Erythroblast (primary cell): ENCODE measurements around the gene UBA52.

Experiments used
- GATA1 ChIP-seq: IDR thresholded peaks from 2 replicates; pipeline ENCODE4 v1.6.1; 2011; ENCODE audit warnings: low read depth, mild to moderate bottlenecking, control low read depth, low read length, moderate library complexity
- POLR2A ChIP-seq: IDR thresholded peaks from 2 replicates; pipeline ENCODE4 v1.6.1; 2011; ENCODE audit warnings: mild to moderate bottlenecking, low read length

- TF ChIP-seq POLR2A: no peak
- no peak for TF ChIP-seq GATA1
These were observed 40.6 kb downstream of the UBA52 start for GRCh38 chr19:18612051-18612771.
